ENCODE results near the gene CELSR2.

Gene CELSR2

GRCh38 chr1:109256085-109256484, 6.7 kb downstream of the CELSR2 start:
- TF ChIP-seq, protein P1, sequence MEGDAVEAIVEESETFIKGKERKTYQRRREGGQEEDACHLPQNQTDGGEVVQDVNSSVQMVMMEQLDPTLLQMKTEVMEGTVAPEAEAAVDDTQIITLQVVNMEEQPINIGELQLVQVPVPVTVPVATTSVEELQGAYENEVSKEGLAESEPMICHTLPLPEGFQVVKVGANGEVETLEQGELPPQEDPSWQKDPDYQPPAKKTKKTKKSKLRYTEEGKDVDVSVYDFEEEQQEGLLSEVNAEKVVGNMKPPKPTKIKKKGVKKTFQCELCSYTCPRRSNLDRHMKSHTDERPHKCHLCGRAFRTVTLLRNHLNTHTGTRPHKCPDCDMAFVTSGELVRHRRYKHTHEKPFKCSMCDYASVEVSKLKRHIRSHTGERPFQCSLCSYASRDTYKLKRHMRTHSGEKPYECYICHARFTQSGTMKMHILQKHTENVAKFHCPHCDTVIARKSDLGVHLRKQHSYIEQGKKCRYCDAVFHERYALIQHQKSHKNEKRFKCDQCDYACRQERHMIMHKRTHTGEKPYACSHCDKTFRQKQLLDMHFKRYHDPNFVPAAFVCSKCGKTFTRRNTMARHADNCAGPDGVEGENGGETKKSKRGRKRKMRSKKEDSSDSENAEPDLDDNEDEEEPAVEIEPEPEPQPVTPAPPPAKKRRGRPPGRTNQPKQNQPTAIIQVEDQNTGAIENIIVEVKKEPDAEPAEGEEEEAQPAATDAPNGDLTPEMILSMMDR (IDR thresholded peaks at IDR 0.05), result no peak
- peaks cover 60% of the 10 kb centered on the region for H3K27me3 ChIP-seq
- no peak overlapping the region for H3K27ac ChIP-seq
- H3K4me1 ChIP-seq (ENCODE audit: control insufficient read depth in 1 of 2, insufficient read depth in 1 of 2, low read depth in 1 of 2, low read length in 1 of 2), result no peaks in the 10 kb centered on the region
- H3K4me3 ChIP-seq (ENCODE audit: low read depth in 1 of 2, low read length in 1 of 2), result no peak overlapping the region
- H3K9me3 ChIP-seq, result no peaks in the 10 kb centered on the region
- H3K36me3 ChIP-seq, result no peaks in the 10 kb centered on the region

DNA sequence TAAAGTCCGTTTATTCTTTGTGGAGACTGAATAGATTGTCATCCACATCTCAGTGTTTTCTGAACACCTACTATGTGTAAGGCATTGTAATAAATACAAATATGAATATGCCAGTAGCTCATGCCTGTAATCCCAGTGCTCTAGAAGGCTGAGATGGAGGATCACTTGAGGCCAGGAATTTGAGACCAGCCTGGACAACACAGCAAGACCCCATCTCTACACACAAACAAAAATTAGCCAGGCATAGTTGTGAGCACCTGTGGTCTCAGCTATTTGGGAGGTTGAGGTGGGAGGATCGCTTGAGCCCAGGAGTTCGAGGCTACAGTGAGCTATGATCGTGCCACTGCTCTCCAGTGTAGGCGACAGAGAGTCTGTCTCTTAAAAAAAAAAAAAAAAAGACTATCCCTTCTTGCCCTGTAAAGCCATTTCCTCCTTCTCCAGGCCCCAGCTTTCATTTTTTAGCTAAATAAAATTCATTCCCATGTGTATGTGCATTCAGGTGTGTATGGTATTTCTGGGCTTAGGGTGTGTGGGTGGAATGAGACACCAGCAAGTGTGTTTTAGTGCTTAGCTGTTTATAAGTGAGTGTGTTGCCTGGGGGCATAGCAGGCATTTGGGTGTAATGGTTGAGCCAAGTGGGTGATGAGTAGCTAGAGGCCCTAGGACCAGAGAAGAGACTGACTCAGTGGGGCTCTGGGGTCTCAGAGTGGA, 7.8 kb downstream of the CELSR2 start:
- Histone ChIP-seq H3K27ac (no peak overlapping the region), H3K27me3 (peaks cover 50% of the 10 kb centered on the region), H3K4me1 (ENCODE audit: control insufficient read depth in 1 of 2, insufficient read depth in 1 of 2, low read depth in 1 of 2, low read length in 1 of 2) (no peaks in the 10 kb centered on the region), H3K9me3 (no peaks in the 10 kb centered on the region), H3K4me3 (ENCODE audit: low read depth in 1 of 2, low read length in 1 of 2) (no peak overlapping the region), H3K36me3 (no peaks in the 10 kb centered on the region)
- TF ChIP-seq, protein P1 (IDR thresholded peaks at IDR 0.05), result no peak

DNA sequence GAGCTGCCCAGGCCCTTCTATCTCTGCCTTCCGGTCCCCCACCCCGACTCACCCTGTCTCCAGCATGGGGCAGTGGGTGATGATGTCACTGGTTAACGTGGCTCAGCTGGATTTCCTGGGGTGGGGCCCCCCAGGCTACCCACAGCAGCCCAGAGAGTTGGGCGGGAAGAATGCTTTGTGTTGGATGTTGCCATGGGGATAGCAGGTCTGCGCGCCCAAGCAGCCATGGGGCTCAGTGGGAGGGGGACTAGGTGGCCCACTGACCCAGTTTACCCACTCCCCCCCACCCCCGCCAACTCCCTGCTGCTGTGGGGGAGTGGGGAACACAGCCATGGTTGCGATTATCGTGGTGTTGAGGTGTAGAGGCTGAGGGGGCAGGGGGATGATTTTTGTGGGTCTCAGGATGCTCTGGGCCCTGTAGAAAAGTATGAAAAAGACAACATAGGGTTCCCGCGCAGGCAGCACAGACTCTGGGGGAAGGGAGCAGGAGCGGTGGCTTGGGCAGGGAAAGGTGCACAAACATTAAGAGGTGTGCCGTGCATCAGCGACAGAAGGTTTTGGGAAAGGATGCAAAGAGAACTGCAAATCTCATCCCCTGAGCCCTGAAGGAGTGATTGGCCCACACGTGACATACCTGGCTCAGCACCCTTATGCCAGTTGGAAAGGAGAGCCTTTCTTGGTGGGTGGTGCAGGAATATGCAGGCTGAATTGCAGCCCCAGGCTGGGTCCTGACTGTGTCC, 8.5 kb downstream of the CELSR2 start:
- Histone ChIP-seq H3K4me3 (ENCODE audit: low read depth in 1 of 2, low read length in 1 of 2) (no peak overlapping the region), H3K36me3 (no peaks in the 10 kb centered on the region)
- TF ChIP-seq, protein P1 (IDR thresholded peaks at IDR 0.05), result no peak

GRCh38 chr1:109258481-109259466, 9.4 kb downstream of the CELSR2 start:
- Histone ChIP-seq H3K36me3 (no peaks in the 10 kb centered on the region), H3K4me1 (ENCODE audit: control insufficient read depth in 1 of 2, insufficient read depth in 1 of 2, low read depth in 1 of 2, low read length in 1 of 2) (peaks cover 0 to 5% of the 10 kb centered on the region in 2 experiments), H3K27me3 (peaks cover 43% of the 10 kb centered on the region), H3K27ac (no peak overlapping the region), H3K9me3 (no peaks in the 10 kb centered on the region), H3K4me3 (ENCODE audit: low read depth in 1 of 2, low read length in 1 of 2) (no peak overlapping the region)
- TF ChIP-seq, protein P1 (IDR thresholded peaks at IDR 0.05), result no peak

More for the DNA sequence above, 8.5 kb downstream of the CELSR2 start:
- Histone ChIP-seq H3K27me3 (peaks cover 50% of the 10 kb centered on the region), H3K4me1 (ENCODE audit: control insufficient read depth in 1 of 2, insufficient read depth in 1 of 2, low read depth in 1 of 2, low read length in 1 of 2) (no peaks in the 10 kb centered on the region), H3K9me3 (no peaks in the 10 kb centered on the region), H3K27ac (no peak overlapping the region)
